ENCODE data around the gene ABHD2. TPM values are rescaled to one million over a fixed set of nuclear protein-coding genes. Genes with fewer than 3 reads are reported as not detected.
A peak's percentile ranks its signal among the peaks of the same experiment; 100 is the strongest.

Gene ABHD2
- total and polyA plus RNA-seq, 9 of the 15 experiments (the other 6 are each of a cell fraction or from before 2014, with no cell fraction given): 16.9 to 99.8 (median 47.5) TPM

GRCh38 chr15:89217686-89218376 lies 129.6 kb downstream of the ABHD2 start:
- TF ChIP-seq HNRNPLL (IDR thresholded peaks at IDR 0.05; ENCODE audit: low read depth, low read length, poor library complexity, severe bottlenecking) (no peak), ZFP36 (IDR thresholded peaks at IDR 0.05; ENCODE audit: low read depth, low read length, partially characterized antibody) (peak; percentile 60), ZNF239 (CRISPR knock-in tag; IDR thresholded peaks at IDR 0.05) (no peak), TAF15 (IDR thresholded peaks at IDR 0.05; ENCODE audit: low read depth, low read length) (no peak), RBM25 (IDR thresholded peaks at IDR 0.05; ENCODE audit: low read depth, low read length, severe bottlenecking) (peak; percentile 34), ESRRA (IDR thresholded peaks at IDR 0.05; ENCODE audit: borderline replicate concordance, low read depth) (peak; percentile 87)
- FAIRE-seq: no peak

More at GRCh38 chr15:89217686-89218376, 129.6 kb downstream of the ABHD2 start:
- POLR2A ChIA-PET: interaction anchor here (0.5 to 1.0 kb wide), 2 partner anchors 12 to 16 kb away, joined by 3 to 5 read pairs; no protein-coding TSS in a partner anchor
- Histone ChIP-seq H3K79me2 (ENCODE audit: control insufficient read depth, insufficient read depth, low read length) (no peaks in the 10 kb centered on the region), H3K9ac (ENCODE audit: insufficient read depth in 1 of 2, low read depth in 2 of 2, low read length in 2 of 2) (no peak overlapping the region), H3K4me2 (ENCODE audit: insufficient read depth, low read length) (no peak overlapping the region), H3K36me3 (ENCODE audit: control insufficient read depth, insufficient read depth, low read length) (no peaks in the 10 kb centered on the region), H3K9me1 (ENCODE audit: control insufficient read depth, insufficient read depth, low read length) (no peaks in the 10 kb centered on the region), H4K20me1 (replicated peaks; ENCODE audit: control insufficient read depth, insufficient read depth, low read length) (no peaks in the 10 kb centered on the region), H3K4me1 (replicated peaks in 1 of 2; ENCODE audit: control insufficient read depth in 2 of 2, insufficient read depth in 2 of 2, low read length in 2 of 2) (peaks cover 0 to 9% of the 10 kb centered on the region in 2 experiments; a peak in 3 of 5 replicates), H3K4me3 (no peak overlapping the region), H3K9me3 (replicated peaks; ENCODE audit: control insufficient read depth, insufficient read depth, low read depth, low read length) (no peaks in the 10 kb centered on the region), H3K27ac (ENCODE audit: extremely low read depth, low read depth, low read length) (no peak overlapping the region), H2AFZ (ENCODE audit: low read depth, low read length) (no peak overlapping the region), H3K27me3 (ENCODE audit: control insufficient read depth in 2 of 2, insufficient read depth in 2 of 2, low read length in 2 of 2) (peaks cover 31 to 46% of the 10 kb centered on the region in 2 experiments)
- WGBS (ENCODE audit: insufficient coverage, low coverage, missing lambda C conversion rate): 2% methylated on average over 6 of the region's 6 CpGs
- DNase-seq (ENCODE audit: extremely low read depth in 1 of 4, low spot score in 3 of 4): no peak
- ATAC-seq: no peak
- no TSS peak for BruUV-seq (replicated peaks)
- in situ Hi-C loops (cut with MboI) (no loop called here), intact Hi-C loops (cut with micrococcal nuclease) (no loop called here)
- CTCF ChIA-PET (ENCODE audit: low intra/inter-chr PET ratio): no interaction called here
